Activated naive CD4-positive, alpha-beta T cell treated with anti-CD3 and anti-CD28 coated beads, Interleukin-2, amount 50 U/mL, for 72 hours (primary cell): ENCODE results near the gene CXorf38. TPM values are rescaled to one million over a fixed set of nuclear protein-coding genes. Genes with fewer than 3 reads are reported as not detected.
"Not testable (repeated sequence)": the region's sequence is repeated elsewhere in the genome, so short reads cannot be mapped to it uniquely, and the experiment has no call there.

ENCODE experiments used
- ATAC-seq, 2 donors: fragments of 150-1000 bp; cut with Tn5 transposase; 2 replicates each; pipeline ENCODE4 v1.10.0; 2021; ENCODE audit warnings: mild to moderate bottlenecking in 2 of 2, moderate library complexity in 2 of 2
- DNase-seq, 2 donors: peaks; one replicate each; pipeline ENCODE4 v3.0.0; 2021 to 2022; ENCODE audit warnings: low spot score in 2 of 2
- H3K27ac Mint-ChIP-seq, 2 donors: one replicate each; pipeline ENCODE4 v1.8.0; 2022; ENCODE audit warnings: mild to moderate bottlenecking in 2 of 2, mixed read lengths in 2 of 2
- H3K36me3 Mint-ChIP-seq, 2 donors: one replicate each; pipeline ENCODE4 v1.8.0; 2022; ENCODE audit warnings: mixed read lengths in 2 of 2
- H3K9me3 Mint-ChIP-seq, 2 donors: one replicate each; pipeline ENCODE4 v1.8.0; 2022; ENCODE audit warnings: mixed read lengths in 2 of 2
- total RNA-seq, 2 donors: library from RNA; stranded (reverse); gene quantifications; one replicate each; pipeline ENCODE4 v1.2.3, GENCODE V29; 2022

The CXorf38 gene
- total RNA-seq, 2 donors from 2014 or later: 18.5 to 35.7 TPM

DNA sequence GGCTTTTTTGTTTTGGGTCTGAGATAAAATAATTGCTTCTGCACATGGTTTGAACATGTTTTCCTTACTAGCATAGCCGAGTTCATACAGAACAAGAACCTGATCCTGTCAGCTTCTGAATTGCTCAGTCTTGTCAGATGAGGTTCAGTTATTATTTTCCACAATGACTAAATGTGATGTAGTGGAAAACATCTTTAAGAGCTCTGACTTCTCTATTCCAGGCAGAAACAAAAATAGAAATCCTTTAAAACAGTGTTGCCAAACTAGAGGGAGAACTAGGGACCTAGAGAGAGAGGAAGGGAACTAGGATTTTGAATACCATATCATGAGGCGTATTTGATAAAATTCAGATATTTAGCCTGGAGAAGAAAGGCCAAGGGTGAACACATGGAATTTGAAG lies 64.5 kb downstream of the CXorf38 start:
- H3K36me3 Mint-ChIP-seq: no peaks in the 10 kb centered on the region
- no peak overlapping the region for H3K27ac Mint-ChIP-seq
- no peaks in the 10 kb centered on the region for H3K9me3 Mint-ChIP-seq
- ATAC-seq (no peak), DNase-seq (no peak)

DNA sequence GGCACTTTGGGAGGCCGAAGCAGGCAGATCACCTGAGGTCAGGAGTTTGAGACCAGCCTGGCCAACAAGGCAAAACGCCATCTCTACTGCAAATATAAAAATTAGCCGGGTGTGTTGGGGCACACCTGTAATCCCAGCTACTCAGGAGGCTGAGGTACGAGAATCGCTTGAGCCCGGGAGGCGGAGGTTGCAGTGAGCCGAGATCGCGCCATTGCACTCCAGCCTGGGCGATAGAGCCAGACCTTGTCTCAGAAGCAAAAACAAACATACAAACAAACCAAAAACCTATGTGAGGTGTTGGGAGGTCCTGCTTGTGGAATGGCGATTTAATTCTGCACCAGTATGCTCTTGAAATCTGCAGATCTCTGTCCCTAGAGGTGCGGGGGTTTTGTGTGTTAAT lies 65.2 kb downstream of the CXorf38 start:
- not testable (repeated sequence) for ATAC-seq, H3K27ac Mint-ChIP-seq

DNA sequence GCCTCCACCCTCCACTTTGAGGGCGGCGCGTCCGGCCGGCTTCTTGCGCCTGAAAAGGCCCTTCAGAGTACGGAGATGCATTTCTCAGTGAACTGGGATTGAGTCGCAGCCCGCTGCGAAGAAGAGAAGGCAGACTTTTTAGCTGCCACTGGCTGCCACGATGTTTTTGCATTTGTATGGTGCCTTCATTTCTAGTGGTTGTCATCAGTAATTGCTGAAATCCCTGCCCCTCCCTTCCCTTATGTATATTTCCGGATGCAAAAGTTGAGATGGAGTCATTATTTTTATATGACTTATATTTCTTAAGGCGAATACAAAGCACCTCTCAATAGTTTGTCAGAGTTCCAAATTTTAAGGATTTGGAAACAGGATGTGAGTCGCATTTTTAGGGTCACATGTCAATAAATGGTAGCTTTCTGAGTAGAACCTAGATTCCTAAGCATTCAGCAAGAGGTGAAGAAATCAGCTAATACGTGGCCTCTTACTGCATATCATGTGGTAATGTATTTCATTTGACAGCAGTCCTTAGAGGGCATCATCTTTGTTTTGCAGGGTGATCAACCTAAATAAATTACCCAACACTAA lies 65.9 kb downstream of the CXorf38 start:
- no peak for DNase-seq
- no peak for ATAC-seq
- H3K9me3 Mint-ChIP-seq: no peaks in the 10 kb centered on the region
- H3K36me3 Mint-ChIP-seq: no peaks in the 10 kb centered on the region
- peak overlapping the region; percentile 50 to 97 for H3K27ac Mint-ChIP-seq

More for the DNA sequence above, 65.2 kb downstream of the CXorf38 start:
- H3K36me3 Mint-ChIP-seq, H3K9me3 Mint-ChIP-seq, DNase-seq: not testable (repeated sequence)

DNA sequence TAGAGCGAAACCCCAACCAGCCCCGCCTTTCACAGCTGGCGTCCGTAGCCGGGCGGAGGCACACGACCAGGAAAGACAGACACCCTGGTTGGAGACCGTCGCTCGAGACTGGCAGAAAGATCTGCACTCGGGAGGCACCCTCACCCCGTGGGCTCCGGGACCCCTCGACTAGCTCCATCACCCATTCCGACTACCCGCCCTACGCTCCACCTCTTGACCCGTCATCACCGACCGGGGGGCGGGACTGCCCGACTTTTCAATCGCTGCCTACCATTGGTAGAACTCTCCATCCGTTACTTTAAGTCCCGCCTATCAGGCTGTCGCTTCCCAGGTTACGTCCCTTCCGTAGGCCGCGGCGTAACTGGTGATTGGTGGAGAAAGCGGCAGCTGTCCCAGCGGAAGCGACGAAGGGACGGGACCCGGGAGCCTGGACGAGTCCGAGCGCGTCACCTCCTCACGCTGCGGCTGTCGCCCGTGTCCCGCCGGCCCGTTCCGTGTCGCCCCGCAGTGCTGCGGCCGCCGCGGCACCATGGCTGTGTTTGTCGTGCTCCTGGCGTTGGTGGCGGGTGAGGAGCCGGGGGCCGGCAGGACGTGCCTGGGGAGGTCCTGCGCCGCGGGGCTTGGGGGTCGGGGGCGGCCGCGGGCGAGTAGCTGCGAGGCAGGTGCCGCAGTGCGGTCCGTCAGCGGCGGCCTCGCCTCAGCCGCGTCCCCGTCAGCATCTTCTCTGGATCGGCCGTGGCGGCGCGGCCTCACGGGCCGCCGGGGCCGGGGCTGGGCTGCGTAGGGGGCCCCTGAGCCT lies 66.6 kb downstream of the CXorf38 start, which contains the start of gene ATP6AP2:
Gene ATP6AP2 (plus strand): TSS at position 434 of the 799 bp plus-strand sequence. CDS start 96 bp downstream, at position 530.
- Mint-ChIP-seq H3K9me3 (no peaks in the 10 kb centered on the region), H3K36me3 (no peaks in the 10 kb centered on the region), H3K27ac (peak within 1 kb of the TSS; percentile 50 to 97)
- DNase-seq (peak; percentile 83 to 94), ATAC-seq (peak; percentile 97)

DNA sequence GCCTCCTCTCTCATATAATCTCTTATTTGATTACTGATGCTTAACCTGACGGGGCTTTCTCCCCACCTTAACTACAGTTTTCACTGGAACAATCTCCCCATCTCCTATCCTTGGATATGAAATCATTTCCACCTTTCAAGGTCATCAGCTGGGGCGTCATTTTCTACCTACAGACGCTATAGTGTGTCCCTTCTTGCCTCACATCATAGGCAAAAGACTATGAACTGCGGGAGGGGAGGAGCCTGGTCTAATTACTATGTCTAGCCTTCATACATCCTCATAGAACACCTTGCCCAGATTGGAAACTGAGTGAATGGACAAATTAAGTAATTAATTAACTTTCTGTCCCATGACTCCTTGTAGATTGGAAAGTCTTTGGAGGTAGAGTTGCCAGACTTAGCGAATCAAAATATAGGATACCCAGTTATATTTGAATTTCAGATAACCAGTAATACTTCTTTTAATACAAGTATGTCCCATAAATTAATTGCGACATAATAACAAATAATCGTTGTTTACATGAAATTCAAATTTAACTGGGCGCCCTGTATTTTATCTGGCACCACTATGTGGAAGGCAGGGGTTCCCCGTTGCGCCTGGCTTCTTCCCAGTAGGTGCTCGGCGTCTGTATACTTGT lies 67.3 kb downstream of the CXorf38 start:
- no peaks in the 10 kb centered on the region for H3K36me3 Mint-ChIP-seq
- H3K27ac Mint-ChIP-seq: peak overlapping the region; percentile 40 to 97
- peak in 1 of 2 donors; percentile 49 for ATAC-seq

DNA sequence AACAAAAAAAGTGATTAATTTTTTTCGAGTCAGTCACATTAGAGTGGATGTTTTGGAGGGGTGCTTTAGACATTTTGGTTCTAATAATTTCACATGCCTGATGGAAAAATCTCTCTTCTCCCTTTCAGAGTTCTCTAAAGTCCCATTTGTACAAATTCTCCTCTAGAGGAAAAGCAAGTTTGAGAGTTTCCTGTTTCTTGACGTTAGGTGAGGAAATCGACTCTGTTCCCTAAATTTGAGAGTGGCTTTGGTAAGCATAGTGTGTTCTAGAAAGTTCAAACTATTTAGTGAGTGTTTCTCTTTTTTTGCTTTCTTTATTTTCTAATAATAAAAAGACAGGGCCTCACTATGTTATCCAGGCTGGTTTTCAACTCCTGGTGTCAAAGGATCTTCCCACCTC lies 68.2 kb downstream of the CXorf38 start:
- no peak for ATAC-seq
- Mint-ChIP-seq H3K9me3 (no peaks in the 10 kb centered on the region), H3K27ac (no peak overlapping the region), H3K36me3 (no peaks in the 10 kb centered on the region)
- no peak for DNase-seq

More for the DNA sequence above, 67.3 kb downstream of the CXorf38 start:
- H3K9me3 Mint-ChIP-seq: no peaks in the 10 kb centered on the region
- no peak for DNase-seq

DNA sequence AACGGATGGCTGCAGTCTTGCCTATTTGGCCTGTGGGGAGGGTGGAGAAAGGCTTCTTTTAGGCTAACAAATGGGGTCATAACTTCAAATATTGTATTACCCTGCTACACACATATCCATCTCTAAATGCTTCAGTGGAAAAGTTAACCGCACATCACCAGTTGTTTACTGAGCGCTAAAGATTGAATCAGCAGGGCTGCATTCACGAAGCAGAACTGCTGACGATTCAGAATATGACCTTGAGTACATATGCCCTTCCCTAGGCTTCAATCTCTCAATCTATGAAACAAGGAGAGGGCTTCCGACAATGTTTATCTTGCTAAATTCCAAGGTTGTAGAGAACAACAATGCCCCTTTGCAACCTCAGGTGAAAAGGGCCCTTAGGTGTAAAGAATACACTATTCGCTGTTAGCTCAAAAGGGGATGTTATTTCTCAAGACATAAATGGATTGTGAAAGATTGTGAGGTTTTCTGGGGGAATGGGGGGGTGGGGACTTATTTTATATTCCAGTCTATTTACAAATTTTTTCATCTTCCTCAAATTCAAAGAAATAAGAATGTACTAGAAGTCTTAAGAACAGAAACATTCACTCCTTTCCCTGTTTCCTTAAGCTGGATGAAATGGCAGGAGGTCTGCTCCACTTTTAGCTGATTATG lies 69.2 kb downstream of the CXorf38 start:
- no peak for ATAC-seq

More for the DNA sequence above, 69.2 kb downstream of the CXorf38 start:
- Mint-ChIP-seq H3K9me3 (no peaks in the 10 kb centered on the region), H3K36me3 (no peaks in the 10 kb centered on the region), H3K27ac (no peak overlapping the region)
- DNase-seq: no peak

Other genes with a start within 250 kb of the CXorf38 start
- gene ATP6AP2, start 66.6 kb downstream of the CXorf38 start, total RNA-seq: 10 to 100 TPM; 53.6 to 65.6 TPM
- not detected for gene MPC1L, start 24.1 kb downstream of the CXorf38 start, total RNA-seq
- gene MED14, start 88.0 kb upstream of the CXorf38 start, total RNA-seq: 10 to 100 TPM; 57.0 to 71.3 TPM